GM23248 (cell line): ENCODE measurements around the gene BCL2L13.

Experiments
- EZH2 ChIP-seq: fragments of 200-600 bp; sonication (generic); IDR thresholded peaks from 2 replicates; pipeline ENCODE4 v1.6.1; 2018; ENCODE audit warnings: antibody characterized with exemption, mild to moderate bottlenecking; ENCODE audit not compliant: insufficient read depth, poor library complexity, severe bottlenecking
- EZH2phosphoT487 ChIP-seq: fragments of 200-600 bp; sonication (generic); IDR thresholded peaks from 2 replicates; pipeline ENCODE4 v1.6.1; 2018; ENCODE audit warnings: antibody characterized with exemption, moderate library complexity, mild to moderate bottlenecking, low read depth; ENCODE audit not compliant: insufficient read depth

DNA sequence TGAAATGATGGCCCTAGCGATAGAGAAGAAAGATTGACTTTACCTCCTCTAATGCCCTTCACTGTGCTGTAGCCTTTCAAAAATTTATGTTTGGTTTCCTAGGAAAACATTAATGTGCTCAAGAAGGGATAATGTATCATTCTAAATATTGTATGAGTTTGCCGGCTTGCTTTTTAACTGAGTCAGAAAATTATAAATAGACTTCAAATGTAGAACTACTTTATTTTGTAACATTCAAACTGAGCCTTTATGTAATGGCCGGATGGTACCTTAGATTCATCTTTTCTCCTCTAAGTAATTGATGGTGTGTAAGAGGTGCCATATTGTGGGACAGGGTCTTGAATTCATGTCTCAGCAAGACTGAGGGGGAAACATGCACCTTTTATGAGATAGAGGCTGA, 78.0 kb downstream of the BCL2L13 start:
- TF ChIP-seq EZH2, result no peak
- TF ChIP-seq EZH2phosphoT487, result no peak
